Measurements from ENCODE around the gene MTRFR.

- no peak for TF ChIP-seq POLR2A (IDR thresholded peaks at IDR 0.05)
- TF ChIP-seq CTCF (IDR thresholded peaks at IDR 0.05): no peak
Measured at GRCh38 chr12:123265851-123266678, 32.8 kb downstream of the MTRFR start.

All from adrenal gland (tissue), 5 donors.